Measurements from ENCODE around the gene DPF3. TPM values are rescaled to one million over a fixed set of nuclear protein-coding genes. Genes with fewer than 3 reads are reported as not detected.

Gene DPF3
- total and polyA plus RNA-seq, 9 of the 15 experiments (the other 6 are each of a cell fraction or from before 2014, with no cell fraction given): 0.21 to 4.9 (median 1.2) TPM

DNA sequence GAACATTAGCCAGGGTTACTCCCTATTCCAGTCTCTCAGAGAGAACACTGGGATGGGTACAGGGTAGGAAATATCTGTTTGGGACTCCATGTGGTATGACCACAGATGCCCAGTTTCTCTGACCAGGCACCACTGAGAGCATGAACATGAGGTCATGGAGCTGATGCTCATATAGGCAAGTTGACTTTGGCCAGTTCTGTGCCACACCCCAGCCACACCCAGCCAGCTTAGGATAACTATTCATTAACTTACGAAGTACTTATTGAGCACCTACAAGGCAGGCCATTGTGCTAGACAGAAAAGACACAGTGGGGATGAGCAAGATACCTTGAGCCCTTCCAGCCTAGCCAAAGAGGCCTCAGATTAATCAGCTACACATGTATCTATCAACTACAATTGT is 262.5 kb downstream of the DPF3 start (continued):
- TF ChIP-seq ETV6 (IDR thresholded peaks at IDR 0.05; ENCODE audit: borderline replicate concordance in 1 of 2, low read depth in 2 of 2, low read length in 1 of 2): no peak
- no peak for TF ChIP-seq ETV6 (CRISPR knock-in tag; IDR thresholded peaks at IDR 0.05; ENCODE audit: borderline replicate concordance)
- no peak for TF ChIP-seq NR4A1 (CRISPR knock-in tag; IDR thresholded peaks at IDR 0.05)
- TF ChIP-seq NR4A1 (tag; IDR thresholded peaks at IDR 0.05): no peak
- TF ChIP-seq SMAD2 (IDR thresholded peaks at IDR 0.05; ENCODE audit: low read depth, low read length): no peak
- TF ChIP-seq LEF1 (IDR thresholded peaks at IDR 0.05): no peak
- no peak for TF ChIP-seq NR3C1 (CRISPR knock-in tag; IDR thresholded peaks at IDR 0.05)
- no peak for TF ChIP-seq ZHX1 (conservative IDR thresholded peaks at IDR 0.05; ENCODE audit: low read length)
- TF ChIP-seq GABPB2 (CRISPR knock-in tag; conservative IDR thresholded peaks at IDR 0.05): no peak
- no peak for TF ChIP-seq SMARCE1 (IDR thresholded peaks at IDR 0.05)

DNA sequence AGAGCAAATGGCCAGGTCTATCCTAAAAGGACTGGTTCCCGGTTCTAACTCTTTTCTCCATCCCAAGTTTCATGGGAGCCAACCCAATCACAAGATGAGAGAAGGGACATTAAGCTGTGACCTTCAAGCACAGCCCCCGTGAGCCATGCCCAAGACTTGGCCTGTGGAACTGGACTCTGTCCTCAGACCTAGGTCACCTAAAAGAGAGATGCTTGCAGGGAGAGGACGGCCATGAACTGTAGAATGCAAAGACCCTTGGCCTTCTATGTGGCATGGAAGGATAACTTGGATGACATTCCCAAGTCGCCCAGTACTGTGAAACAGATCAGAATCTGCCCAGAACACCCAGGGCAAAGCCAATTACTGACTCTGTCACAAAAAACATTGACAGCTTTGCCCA is 263.5 kb downstream of the DPF3 start:
- Histone ChIP-seq H3K9me3 (replicated peaks; ENCODE audit: control insufficient read depth, insufficient read depth, low read depth, low read length) (no peaks in the 10 kb centered on the region), H3K4me2 (ENCODE audit: insufficient read depth, low read length) (no peak overlapping the region), H3K9ac (ENCODE audit: insufficient read depth in 1 of 2, low read depth in 2 of 2, low read length in 2 of 2) (no peak overlapping the region), H3K9me1 (ENCODE audit: control insufficient read depth, insufficient read depth, low read length) (no peaks in the 10 kb centered on the region), H4K20me1 (replicated peaks; ENCODE audit: control insufficient read depth, insufficient read depth, low read length) (no peaks in the 10 kb centered on the region), H3K27ac (ENCODE audit: extremely low read depth, low read depth, low read length) (no peak overlapping the region), H3K4me1 (replicated peaks in 1 of 2; ENCODE audit: control insufficient read depth in 2 of 2, insufficient read depth in 2 of 2, low read length in 2 of 2) (no peaks in the 10 kb centered on the region), H2AFZ (ENCODE audit: low read depth, low read length) (no peak overlapping the region), H3K79me2 (ENCODE audit: control insufficient read depth, insufficient read depth, low read length) (no peaks in the 10 kb centered on the region), H3K27me3 (ENCODE audit: control insufficient read depth in 2 of 2, insufficient read depth in 2 of 2, low read length in 2 of 2) (no peaks in the 10 kb centered on the region), H3K36me3 (ENCODE audit: control insufficient read depth, insufficient read depth, low read length) (no peaks in the 10 kb centered on the region), H3K4me3 (no peak overlapping the region)
- CTCF ChIA-PET (ENCODE audit: low intra/inter-chr PET ratio): no interaction called here
- ATAC-seq: no peak
- WGBS (ENCODE audit: insufficient coverage, low coverage, missing lambda C conversion rate): 0% methylated on average over 4 of the region's 4 CpGs
- BruUV-seq (replicated peaks): no TSS peak
- in situ Hi-C loops (cut with MboI): no loop called here
- no peak for FAIRE-seq
- intact Hi-C loops (cut with micrococcal nuclease): no loop called here
- POLR2A ChIA-PET: interaction anchor here (0.5 to 1.2 kb wide), 2 partner anchors 15 to 26 kb away, joined by 3 read pairs; no protein-coding TSS in a partner anchor
- DNase-seq (ENCODE audit: extremely low read depth in 1 of 4, low spot score in 3 of 4): no peak
- TF ChIP-seq ZNF282 (CRISPR knock-in tag; IDR thresholded peaks at IDR 0.05): no peak
- no peak for TF ChIP-seq FOXO4 (CRISPR knock-in tag; IDR thresholded peaks at IDR 0.05)
- no peak for TF ChIP-seq ARID2 (IDR thresholded peaks at IDR 0.05)
- no peak for TF ChIP-seq CBX3 (IDR thresholded peaks at IDR 0.05; ENCODE audit: borderline replicate concordance in 1 of 2, low read length in 2 of 2)
- TF ChIP-seq SMAD2 (IDR thresholded peaks at IDR 0.05; ENCODE audit: low read depth, low read length): no peak
- TF ChIP-seq PTRF (tag; IDR thresholded peaks at IDR 0.05): no peak
- no peak for TF ChIP-seq CBX2 (IDR thresholded peaks at IDR 0.05; ENCODE audit: insufficient read depth, low read length, poor library complexity, severe bottlenecking)
- no peak for TF ChIP-seq DPF2 (IDR thresholded peaks at IDR 0.05)
- no peak for TF ChIP-seq HDAC8 (tag; IDR thresholded peaks at IDR 0.05)
- no peak for TF ChIP-seq ZNF280A (IDR thresholded peaks at IDR 0.05; ENCODE audit: low read depth, partially characterized antibody)

All from K562 (cell line).